NT2/D1 (cell line): ENCODE results near the gene HOXB3.

Source experiments
- DNase-seq: peaks from one replicate; pipeline ENCODE4 v3.0.0-alpha.2; 2011; ENCODE audit warnings: low read depth, low spot score
- H3K27me3 ChIP-seq: 2 replicates; pipeline ENCODE4 v1.6.0; 2011; ENCODE audit warnings: mild to moderate bottlenecking; ENCODE audit not compliant: insufficient read length, insufficient read depth
- H3K36me3 ChIP-seq: 2 replicates; pipeline ENCODE4 v1.6.1; 2011; ENCODE audit warnings: mild to moderate bottlenecking, low read length, mixed read lengths; ENCODE audit not compliant: insufficient read depth, insufficient read length
- H3K4me1 ChIP-seq: 2 replicates; pipeline ENCODE4 v1.5.1; 2011; ENCODE audit not compliant: insufficient read depth, insufficient read length
- H3K4me3 ChIP-seq: 2 replicates; pipeline ENCODE4 v1.5.1; 2011; ENCODE audit warnings: low read depth; ENCODE audit not compliant: insufficient read length
- H3K9ac ChIP-seq: 2 replicates; pipeline ENCODE4 v1.6.0; 2011; ENCODE audit warnings: low read depth; ENCODE audit not compliant: insufficient read length
- H3K9me3 ChIP-seq: 2 replicates; pipeline ENCODE4 v1.5.1; 2011; ENCODE audit warnings: mild to moderate bottlenecking, low read length; ENCODE audit not compliant: insufficient read depth
- SUZ12 ChIP-seq: IDR thresholded peaks from 2 replicates; pipeline ENCODE4 v1.6.1; 2011; ENCODE audit not compliant: insufficient read length, insufficient read depth; ENCODE audit errors: extremely low read depth
- YY1 ChIP-seq: IDR thresholded peaks from 2 replicates; pipeline ENCODE4 v1.6.1; 2011; ENCODE audit not compliant: insufficient read length, insufficient read depth
- ZNF274 ChIP-seq: IDR thresholded peaks from 2 replicates; pipeline ENCODE4 v1.6.1; 2011; ENCODE audit warnings: mild to moderate bottlenecking, low read depth, low read length

The HOXB3 gene

GRCh38 chr17:48546137-48546923 lies 43.7 kb downstream of the HOXB3 start:
- H3K27me3 ChIP-seq: peaks cover 100% of the 10 kb centered on the region
- no peaks in the 10 kb centered on the region for H3K9me3 ChIP-seq
- H3K4me1 ChIP-seq: peaks cover 13% of the 10 kb centered on the region
- H3K36me3 ChIP-seq: no peaks in the 10 kb centered on the region
- DNase-seq: no peak
- H3K9ac ChIP-seq: no peak overlapping the region
- no peak overlapping the region for H3K4me3 ChIP-seq
- no peak for TF ChIP-seq ZNF274
- TF ChIP-seq YY1: no peak
- no peak for TF ChIP-seq SUZ12

DNA sequence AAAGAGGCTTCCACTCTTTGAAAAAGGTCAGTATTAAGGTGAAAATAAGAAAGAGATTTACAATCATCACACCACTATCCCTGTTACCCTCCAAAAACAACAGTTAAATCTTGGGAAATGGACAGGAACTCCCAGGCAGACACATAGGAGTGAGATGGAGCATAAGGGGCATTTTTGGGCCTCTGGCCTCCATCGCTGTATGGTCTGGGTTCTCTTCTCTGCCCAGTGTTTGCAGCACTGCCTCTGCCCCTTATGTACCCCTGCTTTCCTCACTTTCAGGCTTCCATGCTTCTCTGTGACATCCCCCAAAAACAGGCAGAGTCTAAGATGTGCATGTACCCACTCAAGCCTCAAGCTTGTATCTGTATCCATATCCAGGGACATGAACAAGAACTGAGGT lies 44.5 kb downstream of the HOXB3 start:
- no peaks in the 10 kb centered on the region for H3K9me3 ChIP-seq
- peaks cover 10% of the 10 kb centered on the region for H3K4me1 ChIP-seq
- no peak for DNase-seq
- peaks cover 100% of the 10 kb centered on the region for H3K27me3 ChIP-seq
- H3K4me3 ChIP-seq: no peak overlapping the region
- no peak overlapping the region for H3K9ac ChIP-seq
- no peaks in the 10 kb centered on the region for H3K36me3 ChIP-seq
- TF ChIP-seq SUZ12: no peak
- TF ChIP-seq YY1: no peak

GRCh38 chr17:48545022-48545375 lies 45.0 kb downstream of the HOXB3 start, which contains the start of gene HOXB2:
TSS of gene HOXB2 (minus strand) at chr17:48545109. CDS start at chr17:48544911, 198 bp downstream.
- no peak for TF ChIP-seq SUZ12
- no peak for TF ChIP-seq YY1
- no peak for TF ChIP-seq ZNF274
- Histone ChIP-seq H3K36me3 (no peaks in the 10 kb centered on the region), H3K4me1 (peaks cover 8% of the 10 kb centered on the region), H3K27me3 (peaks cover 99% of the 10 kb centered on the region), H3K4me3 (peak within 1 kb of the TSS; percentile 35), H3K9ac (peak within 1 kb of the TSS; percentile 57), H3K9me3 (no peaks in the 10 kb centered on the region)
- DNase-seq: no peak

- no peak for DNase-seq
- TF ChIP-seq ZNF274 (no peak), YY1 (no peak), SUZ12 (no peak)
- H3K4me1 ChIP-seq: peaks cover 8% of the 10 kb centered on the region
- no peaks in the 10 kb centered on the region for H3K9me3 ChIP-seq
- H3K36me3 ChIP-seq: no peaks in the 10 kb centered on the region
- peak overlapping the region; percentile 35 for H3K4me3 ChIP-seq
- H3K9ac ChIP-seq: peak overlapping the region; percentile 57
- H3K27me3 ChIP-seq: peaks cover 99% of the 10 kb centered on the region
Observed at GRCh38 chr17:48544349-48545021, 45.6 kb downstream of the HOXB3 start.

DNA sequence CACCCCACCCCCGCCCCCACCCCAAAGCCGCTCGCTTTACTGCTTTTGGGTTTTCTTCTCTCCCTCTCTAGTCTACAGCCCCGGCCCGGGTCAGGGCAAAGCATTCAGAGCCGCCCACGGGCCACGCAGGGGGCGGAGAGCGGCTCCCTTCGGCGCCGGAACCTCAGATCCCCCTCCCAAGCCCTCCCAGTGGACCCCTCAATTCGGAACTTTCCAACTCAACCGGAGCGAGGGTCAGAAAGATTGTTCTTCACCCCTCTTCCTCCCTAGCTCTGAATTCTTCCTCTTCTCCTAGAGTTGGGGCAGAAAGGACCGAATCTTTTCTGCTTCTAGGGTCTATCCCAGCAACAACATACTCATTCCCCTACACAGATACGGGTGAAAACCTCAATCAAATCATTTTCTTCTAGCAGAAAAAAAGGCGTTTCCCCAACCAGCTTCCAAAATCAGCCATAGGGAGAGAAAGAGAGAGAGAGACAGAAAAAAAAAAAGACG lies 46.1 kb downstream of the HOXB3 start:
- TF ChIP-seq SUZ12 (no peak), YY1 (no peak), ZNF274 (no peak)
- Histone ChIP-seq H3K4me1 (peaks cover 8% of the 10 kb centered on the region), H3K9me3 (no peaks in the 10 kb centered on the region), H3K9ac (peak overlapping the region; percentile 45), H3K4me3 (peak overlapping the region; percentile 49), H3K36me3 (no peaks in the 10 kb centered on the region), H3K27me3 (peaks cover 99% of the 10 kb centered on the region)
- no peak for DNase-seq

DNA sequence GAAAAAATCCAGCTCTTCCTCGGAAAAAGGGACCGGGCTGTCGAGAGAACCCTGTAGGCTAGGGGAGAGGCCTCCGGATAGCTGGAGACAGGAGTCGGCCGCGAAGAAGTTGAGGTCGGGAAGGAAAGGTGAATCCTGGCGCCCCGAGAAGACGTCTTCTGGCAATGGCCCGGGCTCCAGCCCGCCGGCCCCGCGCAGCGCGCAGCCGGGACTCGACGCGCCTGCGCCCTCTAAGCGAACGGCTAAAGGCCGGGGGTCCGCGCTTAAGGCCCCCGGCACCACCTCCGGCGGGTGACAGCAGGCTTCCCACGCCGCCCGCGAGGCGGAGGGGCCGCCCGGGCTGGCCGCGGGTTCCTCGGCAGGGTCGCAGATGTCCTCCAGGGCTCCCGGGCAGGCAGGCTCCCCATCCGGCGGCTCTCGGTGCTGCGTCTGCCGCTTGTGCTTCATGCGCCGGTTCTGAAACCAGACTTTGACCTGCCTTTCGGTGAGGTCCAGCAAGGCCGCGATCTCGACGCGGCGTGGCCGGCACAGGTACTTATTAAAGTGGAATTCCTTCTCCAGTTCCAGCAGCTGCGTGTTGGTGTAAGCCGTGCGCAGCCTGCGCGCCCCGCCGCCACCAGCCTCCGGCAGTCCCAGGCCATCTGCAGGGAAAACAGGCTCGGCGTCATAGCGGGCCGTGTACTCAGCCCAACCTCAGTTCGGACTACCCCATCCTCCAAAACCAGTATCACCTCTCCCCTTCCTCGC lies 46.8 kb downstream of the HOXB3 start:
- H3K9me3 ChIP-seq: no peaks in the 10 kb centered on the region
- H3K4me3 ChIP-seq: peak overlapping the region; percentile 49
- H3K9ac ChIP-seq: peak overlapping the region; percentile 66
- H3K36me3 ChIP-seq: no peaks in the 10 kb centered on the region
- TF ChIP-seq ZNF274: no peak
- TF ChIP-seq SUZ12: peak; percentile 76
- H3K27me3 ChIP-seq: peaks cover 93% of the 10 kb centered on the region
- DNase-seq: no peak
- H3K4me1 ChIP-seq: peaks cover 8% of the 10 kb centered on the region

- Histone ChIP-seq H3K27me3 (peaks cover 87% of the 10 kb centered on the region), H3K36me3 (no peaks in the 10 kb centered on the region), H3K4me3 (peak overlapping the region; percentile 49), H3K9ac (peak overlapping the region; percentile 66), H3K4me1 (peaks cover 8% of the 10 kb centered on the region), H3K9me3 (no peaks in the 10 kb centered on the region)
- no peak for TF ChIP-seq SUZ12
- no peak for TF ChIP-seq ZNF274
- TF ChIP-seq YY1: no peak
- DNase-seq: no peak
Observed at GRCh38 chr17:48542698-48543106, 47.3 kb downstream of the HOXB3 start.
